Hepatocyte (in vitro differentiated cells): ENCODE results near the gene SRXN1.
"Not testable (repeated sequence)": the region's sequence is repeated elsewhere in the genome, so short reads cannot be mapped to it uniquely, and the experiment has no call there.

Experiments
- CTCF ChIP-seq: fragments of 200-600 bp; sonication (generic); IDR thresholded peaks from 2 replicates; pipeline ENCODE4 v1.5.1; 2016; ENCODE audit warnings: antibody characterized with exemption, mild to moderate bottlenecking; ENCODE audit not compliant: poor library complexity
- EZH2 ChIP-seq: fragments of 200-600 bp; sonication (generic); IDR thresholded peaks from 2 replicates; pipeline ENCODE4 v1.6.1; 2016; ENCODE audit warnings: antibody characterized with exemption, mild to moderate bottlenecking, borderline replicate concordance
- EZH2phosphoT487 ChIP-seq: fragments of 200-600 bp; sonication (generic); IDR thresholded peaks from one replicate; pipeline ENCODE4 v1.6.1; 2018; ENCODE audit warnings: antibody characterized with exemption, mild to moderate bottlenecking, low read depth, moderate library complexity; ENCODE audit not compliant: unreplicated experiment, severe bottlenecking

GRCh38 chr20:693786-694185 lies 40.8 kb upstream of the SRXN1 start:
- TF ChIP-seq CTCF, EZH2, EZH2phosphoT487: not testable (repeated sequence)
